Endodermal cell (in vitro differentiated cells): ENCODE results near the gene NHLH1. TPM values are rescaled to one million over a fixed set of nuclear protein-coding genes. Genes with fewer than 3 reads are reported as not detected.
A peak's percentile ranks its signal among the peaks of the same experiment; 100 is the strongest.

ENCODE experiments used
- DNase-seq: peaks from one replicate; pipeline ENCODE4 v3.0.0-alpha.2; 2017
- H3K27ac ChIP-seq: 2 replicates; pipeline ENCODE4 v1.5.1; 2013; ENCODE audit warnings: mild to moderate bottlenecking, low read depth, low read length, moderate library complexity
- H3K27me3 ChIP-seq: 2 replicates; pipeline ENCODE4 v1.6.1; 2013; ENCODE audit warnings: mild to moderate bottlenecking, low read length, moderate library complexity; ENCODE audit not compliant: insufficient read depth, control insufficient read depth, poor library complexity, severe bottlenecking
- H3K36me3 ChIP-seq: 2 replicates; pipeline ENCODE4 v1.7.0; 2013; ENCODE audit warnings: mild to moderate bottlenecking, low read length, moderate library complexity; ENCODE audit not compliant: control insufficient read depth, insufficient read depth
- H3K4me1 ChIP-seq: one replicate; pipeline ENCODE4 v1.7.0; 2013; ENCODE audit warnings: low read length; ENCODE audit not compliant: control insufficient read depth, insufficient read depth
- H3K4me3 ChIP-seq: 2 replicates; pipeline ENCODE4 v1.5.1; 2013; ENCODE audit warnings: mild to moderate bottlenecking, low read length, moderate library complexity
- H3K9ac ChIP-seq: 2 replicates; pipeline ENCODE4 v1.6.1; 2013; ENCODE audit warnings: mild to moderate bottlenecking, low read length, moderate library complexity; ENCODE audit not compliant: poor library complexity, severe bottlenecking; ENCODE audit errors: extremely low read depth
- H3K9me3 ChIP-seq: 2 replicates; pipeline ENCODE4 v1.6.1; 2013; ENCODE audit warnings: mild to moderate bottlenecking, low read length, moderate library complexity; ENCODE audit not compliant: control insufficient read depth
- H3K27ac Mint-ChIP-seq: 2 replicates; pipeline ENCODE4 v1.8.0; 2020; ENCODE audit warnings: mixed read lengths
- H3K27me3 Mint-ChIP-seq: 2 replicates; pipeline ENCODE4 v1.8.0; 2021; ENCODE audit warnings: mild to moderate bottlenecking, mixed read lengths; ENCODE audit not compliant: insufficient read depth
- H3K36me3 Mint-ChIP-seq: 2 replicates; pipeline ENCODE4 v1.8.0; 2020; ENCODE audit warnings: low read depth, mixed read lengths
- H3K4me1 Mint-ChIP-seq: 2 replicates; pipeline ENCODE4 v1.8.0; 2020; ENCODE audit warnings: mixed read lengths
- H3K4me3 Mint-ChIP-seq: 2 replicates; pipeline ENCODE4 v1.8.0; 2020; ENCODE audit warnings: mild to moderate bottlenecking, moderate library complexity, mixed read lengths
- H3K9me3 Mint-ChIP-seq: 2 replicates; pipeline ENCODE4 v1.8.0; 2020; ENCODE audit warnings: mild to moderate bottlenecking, mixed read lengths
- WGBS, 2 experiments: methylation state at CpG; one replicate each; pipeline versions ENCODE4 v1.1.5 to v1.1.7; 2013; ENCODE audit warnings: missing lambda C conversion rate in 2 of 2, mixed read lengths in 1 of 2; ENCODE audit not compliant: insufficient coverage in 1 of 2, insufficient read length in 1 of 2; 5-methylcytosine and 5-hydroxymethylcytosine counted together
- total RNA-seq, 2 donors: library from RNA; stranded (reverse); fragmentation: NEBNext Ultra II Directional in 1 of 2; extraction: Animal tissue kit (Norgen Biotek cat#: 25700) in 1 of 2; gene quantifications; 2 replicates in 1 of 2; 3 replicates in 1 of 2; pipeline ENCODE4 v1.2.1, GENCODE V29; 2021
- TF ChIP-seq, protein P1 (sequence below): fragments of 200-600 bp; sonication (generic); conservative IDR thresholded peaks from 2 replicates; pipeline ENCODE4 v1.5.0; 2021; ENCODE audit warnings: antibody characterized with exemption, mild to moderate bottlenecking

NHLH1 gene
- total RNA-seq, 2 donors from 2014 or later, result 0.31 to 0.57 TPM

DNA sequence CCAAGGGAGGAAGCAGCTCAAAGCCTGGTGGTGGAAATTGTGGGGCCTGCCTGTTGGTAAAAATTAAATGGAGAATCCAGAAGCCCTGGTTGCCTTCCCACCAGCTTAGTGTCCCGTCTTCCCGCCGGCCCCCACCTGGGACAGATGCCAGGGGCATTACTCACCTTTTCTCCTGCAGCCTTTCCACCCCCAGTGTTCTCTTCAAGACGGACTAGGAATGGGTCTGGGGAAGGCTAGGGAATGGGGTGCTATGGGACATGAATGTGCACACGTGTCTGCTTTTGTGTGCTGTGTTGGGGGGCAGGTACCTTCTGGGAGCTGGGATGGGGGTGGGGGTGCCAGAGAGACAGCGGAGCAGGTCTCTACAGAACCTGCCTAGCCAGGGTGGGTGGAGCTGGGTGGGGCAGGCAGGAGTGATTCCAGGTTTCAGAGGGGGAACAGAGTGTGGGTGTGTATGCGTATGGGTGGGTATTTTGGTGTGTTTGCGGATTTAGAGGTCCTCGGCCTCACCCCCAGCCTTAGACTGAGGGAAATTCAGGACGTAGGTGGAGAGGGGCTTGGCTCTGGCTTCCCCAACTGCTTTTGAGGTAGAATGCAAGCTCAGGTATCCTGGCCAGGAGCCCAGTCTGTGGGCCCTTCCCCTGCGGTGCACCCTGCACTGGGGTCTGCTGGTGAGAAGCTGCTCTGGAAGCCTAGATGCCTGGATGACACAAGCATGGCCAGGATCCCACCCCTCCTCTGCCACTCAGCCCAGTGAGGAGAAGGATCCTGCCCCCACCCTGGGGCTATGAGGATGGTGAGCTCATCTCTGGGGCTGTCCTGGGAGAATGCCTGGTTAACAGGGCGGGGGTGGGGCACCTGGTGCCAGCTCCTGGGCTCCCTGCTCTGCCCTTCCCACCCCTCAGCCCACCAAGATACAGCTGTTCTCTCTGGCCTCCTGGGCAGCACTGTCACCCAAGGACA is 41.2 kb downstream of the NHLH1 start:
- no peak overlapping the region for H3K9ac ChIP-seq
- H3K9me3 ChIP-seq, result no peaks in the 10 kb centered on the region
- H3K36me3 Mint-ChIP-seq, result peaks cover 14% of the 10 kb centered on the region
- TF ChIP-seq, protein P1, sequence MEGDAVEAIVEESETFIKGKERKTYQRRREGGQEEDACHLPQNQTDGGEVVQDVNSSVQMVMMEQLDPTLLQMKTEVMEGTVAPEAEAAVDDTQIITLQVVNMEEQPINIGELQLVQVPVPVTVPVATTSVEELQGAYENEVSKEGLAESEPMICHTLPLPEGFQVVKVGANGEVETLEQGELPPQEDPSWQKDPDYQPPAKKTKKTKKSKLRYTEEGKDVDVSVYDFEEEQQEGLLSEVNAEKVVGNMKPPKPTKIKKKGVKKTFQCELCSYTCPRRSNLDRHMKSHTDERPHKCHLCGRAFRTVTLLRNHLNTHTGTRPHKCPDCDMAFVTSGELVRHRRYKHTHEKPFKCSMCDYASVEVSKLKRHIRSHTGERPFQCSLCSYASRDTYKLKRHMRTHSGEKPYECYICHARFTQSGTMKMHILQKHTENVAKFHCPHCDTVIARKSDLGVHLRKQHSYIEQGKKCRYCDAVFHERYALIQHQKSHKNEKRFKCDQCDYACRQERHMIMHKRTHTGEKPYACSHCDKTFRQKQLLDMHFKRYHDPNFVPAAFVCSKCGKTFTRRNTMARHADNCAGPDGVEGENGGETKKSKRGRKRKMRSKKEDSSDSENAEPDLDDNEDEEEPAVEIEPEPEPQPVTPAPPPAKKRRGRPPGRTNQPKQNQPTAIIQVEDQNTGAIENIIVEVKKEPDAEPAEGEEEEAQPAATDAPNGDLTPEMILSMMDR, result no peak
- H3K27ac Mint-ChIP-seq, result peak overlapping the region; percentile 82
- no peaks in the 10 kb centered on the region for H3K27me3 Mint-ChIP-seq
- H3K9me3 Mint-ChIP-seq, result no peaks in the 10 kb centered on the region
- no peak overlapping the region for H3K4me3 ChIP-seq
- 87 to 97% methylated on average over 3 to 12 of the region's 12 CpGs for WGBS, 2 experiments
- H3K27ac ChIP-seq, result peak overlapping the region; percentile 99
- peaks cover 73% of the 10 kb centered on the region for H3K4me1 Mint-ChIP-seq
- peak; percentile 73 for DNase-seq
- H3K36me3 ChIP-seq, result peaks cover 15% of the 10 kb centered on the region
- H3K4me1 ChIP-seq, result peaks cover 10% of the 10 kb centered on the region
- H3K4me3 Mint-ChIP-seq, result no peak overlapping the region
- no peaks in the 10 kb centered on the region for H3K27me3 ChIP-seq

DNA sequence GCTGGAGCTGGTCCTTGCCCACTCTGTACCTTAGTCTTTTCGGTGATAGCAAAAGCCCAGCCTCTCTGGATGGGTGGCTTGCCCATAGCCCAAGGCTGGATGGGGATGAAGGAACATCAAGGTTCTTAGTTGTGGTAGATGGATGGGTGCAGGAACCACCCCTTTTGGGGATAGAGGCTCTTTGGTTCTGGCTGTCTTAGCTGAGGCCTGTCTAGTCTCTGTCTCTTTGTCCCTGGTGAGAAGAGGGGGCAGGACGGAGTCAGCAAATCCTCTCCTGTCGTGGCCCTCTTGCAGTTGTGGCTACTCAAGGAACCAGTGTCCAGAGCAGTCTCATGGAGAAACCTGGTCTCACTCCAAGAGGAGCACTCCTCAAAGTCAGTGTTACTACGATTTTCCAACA is 42.0 kb downstream of the NHLH1 start:
- Histone ChIP-seq H3K9ac (no peak overlapping the region), H3K9me3 (no peaks in the 10 kb centered on the region), H3K27me3 (no peaks in the 10 kb centered on the region), H3K4me1 (peaks cover 11% of the 10 kb centered on the region), H3K36me3 (peaks cover 15% of the 10 kb centered on the region), H3K27ac (peak overlapping the region; percentile 99), H3K4me3 (no peak overlapping the region)
- Mint-ChIP-seq H3K4me3 (no peak overlapping the region), H3K4me1 (peaks cover 71% of the 10 kb centered on the region), H3K36me3 (peaks cover 16% of the 10 kb centered on the region), H3K9me3 (no peaks in the 10 kb centered on the region), H3K27me3 (no peaks in the 10 kb centered on the region), H3K27ac (peak overlapping the region; percentile 74)
- DNase-seq, result no peak
- TF ChIP-seq, protein P1, result no peak
- 95 to 100% methylated on average over 2 to 4 of the region's 4 CpGs for WGBS, 2 experiments

DNA sequence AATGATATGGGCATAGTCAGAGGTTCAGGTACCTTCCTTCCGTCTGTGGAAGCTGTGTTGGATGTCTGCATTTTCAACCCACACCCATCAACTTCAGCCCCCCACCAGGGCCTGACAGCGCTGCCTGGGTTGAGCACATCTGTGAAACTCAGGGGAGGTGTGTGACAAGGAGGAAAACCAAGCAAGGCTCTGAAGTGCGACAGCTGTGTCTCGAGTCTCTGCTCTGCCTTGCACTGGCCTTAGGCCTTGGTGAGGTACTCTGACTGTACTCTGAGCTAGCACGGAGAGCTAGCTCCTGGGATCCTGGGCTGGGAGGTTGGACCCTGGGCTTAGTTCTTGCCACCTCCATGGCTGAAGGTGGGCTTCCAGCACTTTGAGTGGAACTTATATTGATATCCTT is 42.6 kb downstream of the NHLH1 start:
- peak overlapping the region; percentile 74 for H3K27ac Mint-ChIP-seq
- H3K27ac ChIP-seq, result peak overlapping the region; percentile 99

More for the DNA sequence above, 42.6 kb downstream of the NHLH1 start:
- Histone ChIP-seq H3K27me3 (no peaks in the 10 kb centered on the region), H3K36me3 (peaks cover 15% of the 10 kb centered on the region), H3K9ac (no peak overlapping the region), H3K4me1 (peaks cover 17% of the 10 kb centered on the region), H3K9me3 (no peaks in the 10 kb centered on the region), H3K4me3 (no peak overlapping the region)
- TF ChIP-seq, protein P1, result no peak
- H3K4me1 Mint-ChIP-seq, result peaks cover 71% of the 10 kb centered on the region
- 93 to 96% methylated on average over 3 to 5 of the region's 5 CpGs for WGBS, 2 experiments
- H3K36me3 Mint-ChIP-seq, result peaks cover 16% of the 10 kb centered on the region
- no peaks in the 10 kb centered on the region for H3K27me3 Mint-ChIP-seq
- no peak for DNase-seq
- no peaks in the 10 kb centered on the region for H3K9me3 Mint-ChIP-seq
- no peak overlapping the region for H3K4me3 Mint-ChIP-seq
